AG04450 (cell line): ENCODE data around the gene PARD6B. TPM values are rescaled to one million over a fixed set of nuclear protein-coding genes. Genes with fewer than 3 reads are reported as not detected.
A peak's percentile ranks its signal among the peaks of the same experiment; 100 is the strongest.

ENCODE experiments used
- CTCF ChIA-PET: fragments of 300-600, 350-600 bp; formaldehyde crosslinking; extraction: SDS; loops from one replicate; lab custom pipeline; 2022; ENCODE audit warnings: antibody characterized with exemption, inconsistent platforms; lab: Charles Lee
- POLR2A ChIA-PET: fragments of 350-600 bp; formaldehyde crosslinking; extraction: SDS; loops from one replicate; lab custom pipeline; 2021; ENCODE audit warnings: antibody characterized with exemption, inconsistent platforms; lab: Yijun Ruan, JAX
- DNase-seq: peaks from one replicate; pipeline ENCODE4 v3.0.0-alpha.2; 2011; ENCODE audit warnings: low read depth, low spot score
- H3K27ac ChIP-seq: one replicate; pipeline ENCODE4 v1.5.1; 2012; ENCODE audit warnings: low read depth, low read length, control low read depth
- H3K27me3 ChIP-seq: one replicate; pipeline ENCODE4 v1.6.0; 2012; ENCODE audit warnings: low read length; ENCODE audit not compliant: control insufficient read depth, insufficient read depth
- H3K4me3 ChIP-seq: 2 replicates; pipeline ENCODE4 v1.5.1; 2011; ENCODE audit warnings: mild to moderate bottlenecking, low read depth, low read length, control low read depth
- H3K9me3 ChIP-seq: 2 replicates; pipeline ENCODE4 v1.5.1; 2012; ENCODE audit warnings: low read length; ENCODE audit not compliant: control insufficient read depth, insufficient read depth
- polyA plus RNA-seq: library from polyadenylated mRNA; depleted of rRNA; stranded (reverse); fragments of >200 nt; gene quantifications from 2 replicates; pipeline ENCODE4 v1.2.3, GENCODE V29; 2011
- TF ChIP-seq, protein P1 (sequence below): IDR thresholded peaks from 2 replicates; pipeline ENCODE4 v1.5.1; 2011; ENCODE audit warnings: low read depth, low read length, control low read depth, inconsistent platforms

PARD6B gene
- polyA plus RNA-seq, 1 experiment = 0.71 TPM

DNA sequence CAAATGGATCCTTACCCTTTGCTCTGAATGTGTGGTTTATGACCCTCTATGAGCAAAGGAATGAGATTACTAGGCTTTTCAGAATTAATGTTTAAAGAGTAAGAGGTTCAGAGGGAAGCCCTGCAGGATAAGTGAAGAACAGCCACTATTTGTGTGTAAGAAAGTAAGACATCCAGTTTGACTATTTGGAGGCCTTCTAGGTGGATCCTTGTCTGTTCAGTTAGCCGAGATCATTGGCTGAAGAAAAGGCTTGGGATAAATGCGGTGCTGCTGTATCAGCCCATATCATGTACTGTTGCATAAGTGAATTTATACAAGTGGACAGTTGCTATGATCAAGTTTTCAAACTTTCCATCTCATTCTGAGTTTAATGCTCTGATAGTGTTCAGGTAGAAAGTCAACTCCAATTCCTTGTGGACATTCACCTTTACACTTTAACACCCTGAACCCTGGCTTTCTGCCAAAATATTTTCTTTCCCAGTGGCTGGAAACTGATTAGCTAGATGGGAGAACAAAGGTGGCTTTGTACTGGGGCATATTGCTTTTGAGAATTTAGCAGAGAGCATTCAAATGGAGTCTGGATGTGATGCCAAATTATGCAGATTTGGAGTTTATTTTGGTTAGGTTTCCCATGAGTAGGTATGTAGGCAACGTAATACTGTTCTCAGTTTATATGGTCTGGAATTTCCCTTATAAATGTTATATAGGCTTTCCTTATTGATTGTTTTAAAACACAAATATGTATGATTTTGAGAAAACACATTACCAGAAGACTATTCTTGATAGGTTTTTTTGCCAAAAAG is 15.0 kb downstream of the PARD6B start:
- CTCF ChIA-PET = interaction anchor here (0.6 to 6.3 kb wide), 4 partner anchors 8 to 213 kb away, joined by 3 to 64 read pairs (median 7); no protein-coding TSS in a partner anchor
- H3K27ac ChIP-seq = no peak overlapping the region
- POLR2A ChIA-PET = interaction anchor here (0.6 kb wide), 3 partner anchors 21 to 580 kb away, joined by 3 to 4 read pairs (median 3); no protein-coding TSS in a partner anchor
- TF ChIP-seq, protein P1, sequence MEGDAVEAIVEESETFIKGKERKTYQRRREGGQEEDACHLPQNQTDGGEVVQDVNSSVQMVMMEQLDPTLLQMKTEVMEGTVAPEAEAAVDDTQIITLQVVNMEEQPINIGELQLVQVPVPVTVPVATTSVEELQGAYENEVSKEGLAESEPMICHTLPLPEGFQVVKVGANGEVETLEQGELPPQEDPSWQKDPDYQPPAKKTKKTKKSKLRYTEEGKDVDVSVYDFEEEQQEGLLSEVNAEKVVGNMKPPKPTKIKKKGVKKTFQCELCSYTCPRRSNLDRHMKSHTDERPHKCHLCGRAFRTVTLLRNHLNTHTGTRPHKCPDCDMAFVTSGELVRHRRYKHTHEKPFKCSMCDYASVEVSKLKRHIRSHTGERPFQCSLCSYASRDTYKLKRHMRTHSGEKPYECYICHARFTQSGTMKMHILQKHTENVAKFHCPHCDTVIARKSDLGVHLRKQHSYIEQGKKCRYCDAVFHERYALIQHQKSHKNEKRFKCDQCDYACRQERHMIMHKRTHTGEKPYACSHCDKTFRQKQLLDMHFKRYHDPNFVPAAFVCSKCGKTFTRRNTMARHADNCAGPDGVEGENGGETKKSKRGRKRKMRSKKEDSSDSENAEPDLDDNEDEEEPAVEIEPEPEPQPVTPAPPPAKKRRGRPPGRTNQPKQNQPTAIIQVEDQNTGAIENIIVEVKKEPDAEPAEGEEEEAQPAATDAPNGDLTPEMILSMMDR = peak; percentile 19; the same call in 1 of the 2 replicates
- H3K27me3 ChIP-seq = no peaks in the 10 kb centered on the region
- DNase-seq = no peak
- no peak overlapping the region for H3K4me3 ChIP-seq
- no peaks in the 10 kb centered on the region for H3K9me3 ChIP-seq

DNA sequence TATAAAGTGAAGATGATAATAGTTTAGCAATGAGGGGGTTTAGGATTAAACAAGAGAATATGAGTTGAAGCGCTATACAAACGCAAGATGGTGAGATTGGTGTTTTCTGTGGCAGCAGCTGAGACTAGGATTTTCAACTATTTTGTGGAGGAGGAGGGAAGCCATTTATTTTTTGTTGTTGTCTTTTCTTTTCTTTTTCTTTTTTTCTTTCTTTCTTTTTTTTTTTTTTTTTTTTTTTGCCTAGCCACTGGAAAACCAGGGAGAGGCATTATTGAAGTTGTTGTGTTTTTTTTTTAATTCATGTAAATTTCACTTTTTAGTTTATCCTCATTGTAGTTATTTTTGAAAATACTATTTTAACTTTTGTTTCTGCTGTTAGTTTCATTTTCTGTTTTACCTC is 15.9 kb downstream of the PARD6B start:
- no peak overlapping the region for H3K27ac ChIP-seq
- H3K27me3 ChIP-seq = no peaks in the 10 kb centered on the region
- TF ChIP-seq, protein P1 = no peak
- CTCF ChIA-PET = interaction anchor here (0.6 to 6.3 kb wide), 4 partner anchors 41 to 120 kb away, joined by 3 to 64 read pairs (median 24); no protein-coding TSS in a partner anchor
- H3K9me3 ChIP-seq = no peaks in the 10 kb centered on the region
- H3K4me3 ChIP-seq = no peak overlapping the region
- POLR2A ChIA-PET = interaction anchor here (0.5 kb wide), 1 partner anchor 35 kb away, joined by 3 read pairs; no protein-coding TSS in a partner anchor
- DNase-seq = no peak

DNA sequence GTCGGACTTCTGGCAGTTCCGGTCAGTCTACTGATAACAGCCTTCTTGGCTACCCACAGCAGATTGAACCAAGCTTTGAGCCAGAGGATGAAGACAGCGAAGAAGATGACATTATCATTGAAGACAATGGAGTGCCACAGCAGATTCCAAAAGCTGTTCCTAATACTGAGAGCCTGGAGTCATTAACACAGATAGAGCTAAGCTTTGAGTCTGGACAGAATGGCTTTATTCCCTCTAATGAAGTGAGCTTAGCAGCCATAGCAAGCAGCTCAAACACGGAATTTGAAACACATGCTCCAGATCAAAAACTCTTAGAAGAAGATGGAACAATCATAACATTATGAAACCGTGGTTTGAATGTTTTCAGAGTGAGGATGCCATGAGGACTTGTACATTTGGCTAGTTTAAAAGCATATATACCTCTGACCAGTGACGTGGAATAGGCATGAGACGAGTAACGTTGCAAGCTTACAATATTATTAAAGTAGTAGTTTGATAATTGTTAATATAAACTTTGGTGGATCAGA is 18.8 kb downstream of the PARD6B start:
- TF ChIP-seq, protein P1 = no peak

DNA sequence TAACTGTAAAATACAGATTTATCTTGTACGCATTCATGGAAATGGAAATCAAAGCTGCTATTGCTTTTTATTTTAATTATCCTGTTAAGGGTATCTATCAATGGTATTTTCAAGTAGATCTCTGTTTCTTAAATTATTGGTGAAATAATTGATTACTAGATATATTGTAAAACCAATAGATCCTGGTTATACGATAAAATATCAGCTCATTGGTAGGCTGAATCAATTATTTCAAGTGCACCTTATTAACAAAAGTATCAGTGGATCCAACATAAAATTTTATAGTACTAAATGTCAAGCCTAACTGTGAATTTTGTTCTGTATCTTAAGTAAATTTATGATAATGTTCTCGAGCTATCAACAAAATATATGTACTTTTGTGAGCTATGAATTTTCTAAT is 21.8 kb downstream of the PARD6B start:
- CTCF ChIA-PET = interaction anchor here (0.6 to 1.4 kb wide), 6 partner anchors 8 to 574 kb away, joined by 4 to 6 read pairs (median 6); no protein-coding TSS in a partner anchor
- POLR2A ChIA-PET = no interaction called here
- H3K27me3 ChIP-seq = no peaks in the 10 kb centered on the region
- no peak overlapping the region for H3K4me3 ChIP-seq
- H3K9me3 ChIP-seq = no peaks in the 10 kb centered on the region
- no peak for DNase-seq
- TF ChIP-seq, protein P1 = no peak
- H3K27ac ChIP-seq = no peak overlapping the region

More for the DNA sequence above, 18.8 kb downstream of the PARD6B start:
- ChIA-PET POLR2A (interaction anchor here (1.0 kb wide), 1 partner anchor 153 kb away, joined by 4 read pairs; no protein-coding TSS in a partner anchor), CTCF (interaction anchor here (0.9 to 6.3 kb wide), 27 partner anchors 9 to 564 kb away, joined by 3 to 64 read pairs (median 8); partner anchors contain the start of gene BCAS4)
- Histone ChIP-seq H3K9me3 (no peaks in the 10 kb centered on the region), H3K27me3 (no peaks in the 10 kb centered on the region), H3K4me3 (no peak overlapping the region), H3K27ac (no peak overlapping the region)
- no peak for DNase-seq
